Neural cell (in vitro differentiated cells): ENCODE results near the gene CDKAL1. TPM values are rescaled to one million over a fixed set of nuclear protein-coding genes. Genes with fewer than 3 reads are reported as not detected.

ENCODE experiments used
- H2AFZ ChIP-seq: fragments of 200-600, 300-800 bp; sonication (generic), shearing (Covaris generic); 2 replicates; pipeline ENCODE4 v1.6.0; 2014; ENCODE audit warnings: low read depth, mild to moderate bottlenecking, antibody characterized with exemption, low read length, moderate library complexity
- H3F3A ChIP-seq: fragments of 200-600 bp; shearing (Covaris generic); 2 replicates; pipeline ENCODE4 v1.6.1; 2016; ENCODE audit warnings: mild to moderate bottlenecking, moderate library complexity, mixed read lengths, antibody characterized with exemption, low read length; ENCODE audit not compliant: insufficient read depth, poor library complexity, severe bottlenecking
- H3K27ac ChIP-seq: fragments of 200-600, 300-800 bp; sonication (generic), shearing (Covaris generic); 2 replicates; pipeline ENCODE4 v1.5.1; 2014; ENCODE audit warnings: mild to moderate bottlenecking, low read length, moderate library complexity
- H3K27me3 ChIP-seq: fragments of 300-800, 200-600 bp; sonication (generic), shearing (Covaris generic); 2 replicates; pipeline ENCODE4 v1.6.0; 2014; ENCODE audit warnings: mild to moderate bottlenecking, low read depth, low read length, moderate library complexity; ENCODE audit not compliant: insufficient read depth
- H3K36me3 ChIP-seq: fragments of 300-800, 200-600 bp; sonication (generic), shearing (Covaris generic); 2 replicates; pipeline ENCODE4 v1.5.1; 2014; ENCODE audit warnings: mild to moderate bottlenecking, antibody characterized with exemption, low read length, moderate library complexity; ENCODE audit not compliant: insufficient read depth
- H3K4me2 ChIP-seq: fragments of 300-800, 200-600 bp; sonication (generic), shearing (Covaris generic); 2 replicates; pipeline ENCODE4 v1.6.0; 2014; ENCODE audit warnings: mild to moderate bottlenecking, low read length
- H3K4me3 ChIP-seq: fragments of 300-800, 200-600 bp; sonication (generic), shearing (Covaris generic); 2 replicates; pipeline ENCODE4 v1.5.1; 2014; ENCODE audit warnings: mild to moderate bottlenecking, low read length, moderate library complexity
- H3K79me2 ChIP-seq: fragments of 200-600 bp; shearing (Covaris generic); replicated peaks from 2 replicates; pipeline ENCODE4 v1.6.0; 2014; ENCODE audit warnings: mild to moderate bottlenecking, low read length, moderate library complexity; ENCODE audit not compliant: insufficient read depth
- H3K9ac ChIP-seq: fragments of 300-800, 200-600 bp; sonication (generic), shearing (Covaris generic); 2 replicates; pipeline ENCODE4 v1.6.1; 2016; ENCODE audit warnings: mild to moderate bottlenecking, low read length, mixed read lengths
- H3K9me2 ChIP-seq: fragments of 200-600 bp; shearing (Covaris generic); 2 replicates; pipeline ENCODE4 v1.6.1; 2016; ENCODE audit warnings: mild to moderate bottlenecking, low read length, mixed read lengths; ENCODE audit not compliant: insufficient read depth
- H3K9me3 ChIP-seq: fragments of 200-600, 300-800 bp; sonication (generic), shearing (Covaris generic); 2 replicates; pipeline ENCODE4 v1.6.1; 2016; ENCODE audit warnings: mild to moderate bottlenecking, mixed run types, low read length, moderate library complexity, mixed read lengths
- H4K20me1 ChIP-seq: fragments of 200-600 bp; shearing (Covaris generic); 2 replicates; pipeline ENCODE4 v1.6.1; 2016; ENCODE audit warnings: mild to moderate bottlenecking, mixed run types; ENCODE audit not compliant: insufficient read depth
- CTCF ChIP-seq: fragments of 450-650 bp; IDR thresholded peaks from 2 replicates; pipeline ENCODE4 v1.5.1; 2014; ENCODE audit warnings: antibody characterized with exemption, mild to moderate bottlenecking, moderate library complexity; ENCODE audit not compliant: poor library complexity, severe bottlenecking
- EP300 ChIP-seq: fragments of 450-650 bp; conservative IDR thresholded peaks from 2 replicates; pipeline ENCODE4 v1.6.1; 2014; ENCODE audit warnings: antibody characterized with exemption, mild to moderate bottlenecking, moderate library complexity; ENCODE audit not compliant: poor library complexity, severe bottlenecking
- EZH2 ChIP-seq: fragments of 200-600, 300-800 bp; shearing (Covaris generic), sonication (generic); IDR thresholded peaks from 2 replicates; pipeline ENCODE4 v1.6.1; 2014; ENCODE audit warnings: antibody characterized with exemption, low read length, borderline replicate concordance, mild to moderate bottlenecking; ENCODE audit not compliant: insufficient read depth, poor library complexity, severe bottlenecking
- MXI1 ChIP-seq: fragments of 450-650 bp; conservative IDR thresholded peaks from 2 replicates; pipeline ENCODE4 v1.6.1; 2014; ENCODE audit warnings: antibody characterized with exemption, mild to moderate bottlenecking; ENCODE audit not compliant: poor library complexity, severe bottlenecking
- POLR2AphosphoS5 ChIP-seq: IDR thresholded peaks from 2 replicates; pipeline ENCODE4 v1.6.1; 2012
- RAD21 ChIP-seq: fragments of 450-650 bp; conservative IDR thresholded peaks from 2 replicates; pipeline ENCODE4 v1.6.1; 2014; ENCODE audit warnings: antibody characterized with exemption, mild to moderate bottlenecking, moderate library complexity
- REST ChIP-seq: IDR thresholded peaks from 2 replicates; pipeline ENCODE4 v1.6.1; 2012; ENCODE audit warnings: borderline replicate concordance
- SMC3 ChIP-seq: fragments of 450-650 bp; conservative IDR thresholded peaks from 2 replicates; pipeline ENCODE4 v1.6.1; 2014; ENCODE audit warnings: antibody characterized with exemption, mild to moderate bottlenecking, moderate library complexity; ENCODE audit not compliant: poor library complexity
- TAF1 ChIP-seq: IDR thresholded peaks from 2 replicates; pipeline ENCODE4 v1.6.1; 2012; ENCODE audit warnings: low read depth
- polyA plus RNA-seq: library from polyadenylated mRNA; depleted of rRNA; stranded (reverse); fragments of >200 nt; gene quantifications from 2 replicates; pipeline ENCODE4 v1.2.3, GENCODE V29; 2014

The CDKAL1 gene
- polyA plus RNA-seq, 1 donor from 2014 or later = 10.7 TPM

DNA sequence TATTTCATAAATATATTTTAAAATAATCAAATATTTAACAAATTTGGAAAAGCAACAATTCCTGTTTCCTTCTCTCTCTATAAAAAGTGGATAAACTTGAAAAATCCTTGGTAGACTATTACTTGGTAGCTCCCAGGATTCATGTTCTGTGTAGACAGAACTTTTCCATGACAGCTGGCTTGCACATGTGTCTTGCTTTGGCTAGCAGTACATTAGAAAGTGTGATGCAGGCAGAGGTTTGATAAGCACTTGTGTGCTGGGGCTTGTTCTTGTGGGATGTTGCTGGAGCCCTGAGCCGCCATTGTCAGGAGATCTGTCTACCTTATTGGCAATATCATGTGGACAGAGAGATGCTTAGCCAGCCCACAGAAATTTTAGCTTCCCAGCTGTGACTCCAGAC is 327.2 kb downstream of the CDKAL1 start:
- H4K20me1 ChIP-seq = no peaks in the 10 kb centered on the region
- no peak overlapping the region for H3K27ac ChIP-seq
- H3K79me2 ChIP-seq = no peaks in the 10 kb centered on the region
- no peaks in the 10 kb centered on the region for H3K9me2 ChIP-seq
- H3K4me2 ChIP-seq = no peak overlapping the region
- no peak overlapping the region for H3K4me3 ChIP-seq
- H2AFZ ChIP-seq = no peak overlapping the region
- no peak for TF ChIP-seq EZH2
- no peak for TF ChIP-seq EP300
- TF ChIP-seq POLR2AphosphoS5 = no peak
- TF ChIP-seq RAD21 = no peak
- no peak for TF ChIP-seq TAF1
- TF ChIP-seq SMC3 = no peak
- TF ChIP-seq CTCF = no peak
- TF ChIP-seq REST = no peak
- no peak for TF ChIP-seq MXI1
- H3K9ac ChIP-seq = no peak overlapping the region
- H3K36me3 ChIP-seq = no peaks in the 10 kb centered on the region
- H3F3A ChIP-seq = no peaks in the 10 kb centered on the region
- no peaks in the 10 kb centered on the region for H3K9me3 ChIP-seq
- no peaks in the 10 kb centered on the region for H3K27me3 ChIP-seq

- H3K27ac ChIP-seq = peak overlapping the region; percentile 71
These were observed 331.8 kb downstream of the CDKAL1 start for GRCh38 chr6:20866036-20866435.

More at GRCh38 chr6:20866036-20866435, 331.8 kb downstream of the CDKAL1 start:
- no peak overlapping the region for H3K9ac ChIP-seq
- no peaks in the 10 kb centered on the region for H3K79me2 ChIP-seq
- H3F3A ChIP-seq = peaks cover 11% of the 10 kb centered on the region
- H3K27me3 ChIP-seq = no peaks in the 10 kb centered on the region
- no peak overlapping the region for H3K4me3 ChIP-seq
- no peak for TF ChIP-seq SMC3
- no peak for TF ChIP-seq CTCF
- TF ChIP-seq POLR2AphosphoS5 = no peak
- TF ChIP-seq EZH2 = no peak
- no peak for TF ChIP-seq MXI1
- no peak for TF ChIP-seq EP300
- TF ChIP-seq RAD21 = no peak
- no peak for TF ChIP-seq TAF1
- TF ChIP-seq REST = no peak
- no peaks in the 10 kb centered on the region for H4K20me1 ChIP-seq
- no peaks in the 10 kb centered on the region for H3K36me3 ChIP-seq
- no peak overlapping the region for H2AFZ ChIP-seq
- H3K9me2 ChIP-seq = no peaks in the 10 kb centered on the region
- H3K4me2 ChIP-seq = no peak overlapping the region
- H3K9me3 ChIP-seq = no peaks in the 10 kb centered on the region
